NCI-H82 treated with DMSO at 0.1 percent for 48 hours (cell line): ENCODE results near the gene TPMT.
A peak's percentile ranks its signal among the peaks of the same experiment; 100 is the strongest.
"Not testable (repeated sequence)": the region's sequence is repeated elsewhere in the genome, so short reads cannot be mapped to it uniquely, and the experiment has no call there.

Experiments
- DNase-seq: peaks from one replicate; lab custom pipeline; 2025; ENCODE audit not compliant: unreplicated experiment; lab: John Stamatoyannopoulos, UW

The TPMT gene

DNA sequence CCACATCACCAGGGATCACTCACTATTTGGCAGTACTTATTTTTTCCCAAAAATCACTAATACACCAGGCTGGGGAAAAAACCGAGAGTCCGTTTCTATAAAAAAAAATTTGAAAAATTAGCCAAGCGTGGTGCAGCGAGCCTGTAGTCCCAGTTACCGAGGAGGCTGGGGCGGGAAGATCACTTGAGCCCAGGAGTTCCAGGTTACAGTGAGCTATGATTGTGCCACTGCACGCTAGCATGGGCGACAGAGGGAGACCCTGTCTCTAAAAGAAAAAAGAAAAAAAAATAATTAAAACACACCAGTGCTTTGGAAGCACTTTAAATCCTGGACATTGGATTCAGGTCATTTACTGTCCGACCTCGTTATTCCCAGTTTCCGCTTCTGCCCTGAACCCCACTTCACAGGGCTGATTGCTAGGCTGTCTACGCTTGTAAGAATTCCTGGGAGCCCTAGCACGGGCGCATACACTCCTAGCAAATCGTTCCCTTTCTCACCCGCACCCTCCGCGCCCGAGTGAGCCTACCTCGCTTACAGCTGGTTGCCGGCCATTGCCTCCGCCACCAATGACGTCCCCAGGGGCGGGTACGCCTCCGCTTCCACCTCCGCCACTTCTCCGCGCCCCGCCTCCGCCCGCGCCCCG is at the start of gene TPMT:
TSS of gene TPMT (minus strand) at position 571 of the 643 bp plus-strand sequence. CDS start 5,950 bp downstream, outside the sequence.
- peak; percentile 93 for DNase-seq

DNA sequence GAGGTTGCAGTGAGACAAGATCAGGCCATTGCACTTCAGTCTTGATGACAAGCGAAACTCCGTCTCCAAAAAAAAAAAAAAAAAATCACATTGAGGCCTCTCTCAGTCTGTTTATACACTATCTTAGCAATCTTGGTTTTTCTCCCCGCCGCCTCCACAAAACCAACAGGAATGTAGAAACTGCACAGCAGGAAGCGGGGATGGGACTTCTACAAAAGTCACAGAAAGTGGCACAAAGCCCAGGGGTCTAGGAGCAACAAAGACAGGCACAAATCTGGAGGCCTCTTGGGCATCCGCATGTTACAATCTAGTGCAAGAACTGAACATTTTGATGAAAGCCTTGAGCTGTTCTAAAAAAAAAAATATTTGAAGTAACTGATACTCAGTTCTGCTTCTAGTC is 48.9 kb upstream of the TPMT start:
- no peak for DNase-seq

DNA sequence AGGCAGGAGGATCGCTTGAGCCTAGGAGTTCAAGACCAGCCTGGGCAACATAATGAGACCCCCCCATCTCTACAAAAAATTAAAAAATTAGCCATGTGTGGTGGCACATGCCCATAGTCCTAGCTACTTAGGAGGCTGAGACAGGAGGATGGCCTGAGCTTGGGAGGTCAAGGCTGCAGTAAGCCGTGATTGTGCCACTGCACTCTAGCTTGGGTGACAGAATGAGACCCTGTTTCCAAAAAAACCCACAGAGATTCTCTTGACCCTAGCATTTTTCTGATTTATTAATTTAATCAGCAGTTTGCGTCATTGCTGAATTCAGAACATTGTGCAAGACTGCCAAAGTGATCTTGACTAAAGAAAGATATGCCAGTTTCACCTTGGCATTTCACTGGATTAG is 37.1 kb upstream of the TPMT start:
- DNase-seq = no peak

DNA sequence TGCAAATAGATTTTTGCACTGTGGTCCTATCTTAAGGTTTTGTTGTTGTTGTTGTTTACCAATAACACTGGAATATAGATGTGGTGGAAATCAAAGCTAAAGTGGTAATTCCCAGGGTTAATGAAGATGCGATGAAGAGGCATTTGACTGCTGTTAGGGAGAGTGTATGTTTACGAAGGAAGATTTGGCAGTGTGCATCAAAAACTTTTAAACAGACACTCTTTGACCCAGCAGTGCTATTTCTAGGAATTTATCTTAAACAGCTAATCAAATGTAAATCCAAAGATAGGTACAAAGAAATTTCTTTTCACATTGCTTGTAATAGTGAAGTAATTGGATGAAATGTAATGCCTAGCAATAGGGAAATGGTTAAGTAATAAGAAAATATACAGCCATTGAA is 34.3 kb upstream of the TPMT start:
- no peak for DNase-seq

DNA sequence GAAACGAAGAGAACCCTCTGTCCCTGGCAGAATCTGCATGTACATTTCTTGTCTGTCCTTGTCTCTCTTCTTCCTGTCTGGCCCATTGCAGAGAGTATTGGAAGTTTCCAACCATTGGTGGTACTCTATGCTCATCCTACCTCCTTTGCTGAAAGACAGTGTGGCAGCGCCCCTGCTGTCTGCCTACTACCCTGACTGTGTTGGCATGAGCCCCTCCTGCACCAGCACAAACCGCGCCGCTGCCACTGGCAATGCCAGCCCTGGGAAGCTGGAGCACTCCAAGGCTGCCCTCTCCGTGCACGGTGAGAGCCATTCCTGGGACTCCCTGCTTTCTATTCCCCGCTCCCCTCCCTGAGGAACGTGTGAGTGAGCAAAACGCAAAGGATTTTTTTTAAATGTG is 32.8 kb upstream of the TPMT start:
- DNase-seq = no peak

DNA sequence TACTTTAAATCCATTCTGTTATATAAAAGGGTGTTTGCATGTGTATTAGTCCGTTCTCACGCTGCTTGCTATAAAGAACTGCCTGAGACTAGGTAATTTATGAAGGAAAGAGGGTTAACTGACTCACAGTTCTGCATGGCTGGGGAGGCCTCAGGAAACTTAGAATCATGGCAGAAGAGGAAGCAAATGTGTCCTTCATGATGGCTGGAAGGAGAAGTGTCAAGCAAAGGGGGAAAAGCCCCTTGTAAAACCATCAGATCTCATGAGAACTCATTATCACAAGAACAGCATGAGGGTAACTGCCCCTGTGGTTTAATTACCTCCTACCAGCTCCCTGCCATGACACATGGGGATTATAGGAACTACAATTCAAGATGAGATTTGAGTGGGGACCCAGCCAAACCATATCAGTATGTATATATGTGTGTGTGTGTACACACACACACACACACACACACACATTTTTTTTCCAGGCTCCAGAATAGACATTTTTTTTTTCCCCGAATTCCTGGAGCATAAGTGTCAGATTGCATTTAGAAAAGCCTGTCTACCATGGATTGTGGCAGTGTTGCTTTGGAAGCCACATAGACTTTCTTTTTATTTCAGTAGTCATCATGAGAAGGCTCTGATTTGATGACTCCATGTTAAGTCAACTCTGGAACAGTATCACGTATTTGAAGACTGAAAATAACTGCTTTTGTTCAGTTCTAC is 31.8 kb upstream of the TPMT start:
- no peak for DNase-seq

DNA sequence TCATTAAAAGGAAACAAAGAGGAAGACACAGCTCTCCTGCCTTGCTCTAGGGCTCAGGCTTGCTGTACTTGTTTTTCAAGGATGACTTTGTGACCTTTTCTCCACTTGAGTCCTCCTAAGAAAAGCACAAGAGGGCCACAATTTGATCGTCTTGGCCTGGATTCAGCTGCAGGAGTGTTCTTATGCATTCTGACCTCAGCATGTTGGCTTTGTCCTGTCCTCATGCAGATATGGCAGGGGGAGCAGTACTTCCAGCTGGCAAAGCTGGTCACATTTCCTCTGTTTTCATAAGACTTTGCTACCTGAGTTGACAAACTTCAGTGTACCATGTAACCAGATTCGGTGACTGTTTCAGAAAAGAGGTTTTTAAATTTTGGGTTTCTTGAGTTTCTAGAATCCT is 31.2 kb upstream of the TPMT start:
- DNase-seq = no peak

DNA sequence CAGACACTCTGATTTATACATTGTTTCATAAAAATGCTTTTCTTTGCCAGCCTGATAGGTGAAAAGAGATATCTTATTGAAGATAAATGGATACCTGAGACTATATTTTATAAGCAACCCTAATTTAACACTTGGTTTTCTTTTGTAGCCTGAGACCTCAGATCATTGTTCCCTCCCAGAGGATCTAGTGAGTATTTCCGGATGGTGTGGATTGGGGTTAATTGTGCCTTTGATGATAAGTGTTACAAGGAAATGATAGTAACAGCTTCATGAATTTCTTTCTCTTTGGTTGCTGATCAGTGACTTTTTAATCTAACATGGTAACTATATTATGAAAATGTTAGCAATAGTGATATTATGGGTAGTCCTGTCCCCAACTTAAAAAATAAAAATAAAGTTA is 30.7 kb upstream of the TPMT start:
- DNase-seq = no peak

DNA sequence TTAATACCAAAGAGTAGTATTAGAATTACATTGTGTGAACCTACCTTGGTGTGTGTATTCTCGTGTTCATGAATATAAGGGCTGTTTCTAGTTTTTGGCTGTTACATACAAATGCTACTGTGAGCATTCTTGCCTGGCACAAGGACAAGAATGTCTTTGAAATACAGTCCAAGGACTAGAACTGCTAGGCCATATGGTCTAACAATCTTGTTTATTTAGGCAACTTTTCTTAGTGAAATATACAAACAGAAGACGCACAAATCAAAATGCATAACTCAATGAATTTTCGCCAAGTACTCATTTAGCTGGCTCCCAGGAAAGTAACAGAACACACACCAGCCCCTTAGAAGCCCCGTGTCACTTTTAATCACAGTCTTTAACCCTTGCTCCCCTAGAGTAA is 28.9 kb upstream of the TPMT start:
- DNase-seq = no peak

DNA sequence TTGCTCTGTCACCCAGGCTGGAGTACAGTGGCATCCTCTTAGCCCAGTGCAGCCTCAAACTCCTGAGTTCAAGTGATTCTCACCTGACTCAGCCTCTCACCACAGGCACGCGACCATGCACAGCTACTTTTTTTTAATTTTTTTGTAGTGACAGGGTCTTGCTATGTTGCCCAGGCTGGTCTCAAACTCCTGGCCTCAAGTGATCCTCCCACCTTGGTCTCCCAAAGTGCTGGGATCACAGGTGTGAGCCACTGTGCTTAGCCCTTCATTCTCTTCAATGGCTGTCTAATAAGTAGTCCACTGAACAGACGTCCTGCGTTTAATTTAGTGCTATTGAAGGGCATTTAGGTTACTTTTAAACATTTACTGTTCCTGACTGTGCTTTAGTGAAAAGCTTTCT is 27.7 kb upstream of the TPMT start:
- no peak for DNase-seq

DNA sequence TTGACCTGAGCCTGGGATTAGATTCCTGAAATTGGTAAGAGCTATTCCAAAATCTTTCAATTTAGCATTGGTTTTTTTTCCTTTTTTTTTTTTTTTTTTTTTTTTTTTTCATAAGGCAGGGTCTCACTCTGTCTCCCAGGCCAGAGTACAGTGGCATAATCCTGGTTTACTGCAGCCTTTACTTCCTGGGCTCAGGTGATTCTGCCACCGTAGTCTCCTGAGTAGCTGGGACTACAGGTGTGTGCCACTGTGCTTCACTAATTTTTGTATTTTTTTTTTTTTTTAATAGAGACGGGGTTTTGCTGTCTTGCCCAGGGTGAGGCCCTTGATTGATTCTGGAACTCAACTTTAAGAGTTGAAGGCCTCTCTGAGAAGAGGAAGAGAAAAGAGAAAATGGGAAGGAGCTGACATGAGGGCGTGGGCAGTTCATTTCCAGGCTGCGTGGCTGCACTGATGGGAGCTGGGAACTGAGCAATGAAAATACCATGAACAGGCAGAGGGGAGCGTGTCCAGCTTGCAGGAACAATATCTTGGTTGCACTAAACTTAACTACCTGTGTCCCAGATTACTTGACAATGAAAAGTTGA is 25.0 kb upstream of the TPMT start:
- no peak for DNase-seq

DNA sequence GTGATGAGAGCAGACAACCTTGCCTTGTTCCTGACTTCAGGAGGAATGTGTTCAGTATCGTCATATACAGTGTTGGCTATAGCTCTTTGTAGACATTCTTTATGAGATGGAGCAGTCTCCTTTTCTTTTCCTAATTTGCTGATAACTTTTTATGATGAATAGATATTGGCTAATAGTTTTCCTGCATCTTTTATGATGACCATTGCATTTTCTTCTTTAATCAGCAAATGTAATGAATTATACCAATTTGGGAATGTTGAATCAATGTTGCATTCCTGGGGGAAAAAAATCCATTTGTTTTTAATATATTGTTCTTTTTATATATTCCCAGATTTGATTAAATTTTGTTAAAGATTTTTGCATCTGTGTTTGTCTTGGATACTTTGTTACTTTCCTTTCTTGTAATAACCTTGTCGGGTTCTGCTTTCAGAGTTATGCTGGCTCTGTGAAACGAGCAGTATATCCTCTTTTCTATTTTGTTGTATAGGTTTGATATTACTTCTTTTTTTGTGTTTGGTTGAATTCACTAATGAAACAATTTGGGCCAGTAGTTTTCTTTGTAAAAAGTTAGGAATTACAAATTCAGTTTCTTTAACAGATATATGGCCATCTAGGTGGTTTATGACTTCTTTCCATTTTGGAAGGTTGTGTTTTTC is 24.2 kb upstream of the TPMT start:
- DNase-seq = no peak

DNA sequence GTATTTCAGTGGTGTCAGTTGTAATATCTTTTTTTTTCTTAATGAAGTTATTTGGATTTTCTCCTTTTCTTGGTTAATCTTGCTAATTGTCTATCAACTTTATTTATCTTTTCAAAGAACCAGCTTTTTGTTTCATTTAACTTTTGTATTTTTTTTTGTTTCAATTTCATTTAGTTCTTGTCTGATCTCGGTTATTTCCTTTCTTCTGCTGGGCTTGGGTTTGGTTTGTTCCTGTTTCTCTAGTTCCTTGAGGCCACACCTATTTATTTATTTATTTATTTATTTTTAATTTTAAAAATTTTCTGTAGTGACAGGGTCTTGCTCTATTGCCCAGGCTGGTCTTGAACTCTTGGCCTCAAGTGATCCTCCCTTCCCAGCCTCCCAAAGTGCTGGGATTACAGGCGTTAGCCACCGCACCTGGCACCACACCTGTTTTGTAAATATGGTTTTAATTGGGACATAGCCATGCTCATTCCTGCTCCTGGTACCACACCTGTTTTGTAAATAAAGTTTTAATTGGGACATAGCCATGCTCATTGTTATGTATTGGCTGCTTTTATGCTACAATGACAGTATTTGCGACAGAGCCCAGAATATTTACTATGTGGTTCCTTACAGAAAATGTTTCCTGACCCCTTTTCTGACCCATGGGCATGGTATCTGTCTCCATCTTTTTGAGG is 22.5 kb upstream of the TPMT start:
- DNase-seq = no peak

DNA sequence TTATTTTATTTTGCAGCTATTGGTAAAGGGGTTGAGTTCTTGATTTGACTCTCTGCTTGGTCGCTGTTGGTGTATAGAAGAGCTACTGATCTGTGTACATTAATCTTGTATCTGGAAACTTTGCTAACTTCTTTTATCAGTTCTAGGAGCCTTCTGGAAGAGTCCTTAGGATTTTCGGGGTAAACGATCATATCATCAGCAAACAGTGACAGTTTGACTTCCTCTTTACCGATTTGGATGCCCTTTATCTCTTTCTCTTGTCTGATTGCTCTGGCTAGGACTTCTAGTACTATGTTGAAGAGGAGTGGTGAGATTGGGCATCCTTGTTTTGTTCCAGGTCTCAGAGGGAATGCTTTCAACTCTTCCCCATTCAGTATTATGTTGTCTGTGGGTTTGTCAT is 21.3 kb upstream of the TPMT start:
- not testable (repeated sequence) for DNase-seq

DNA sequence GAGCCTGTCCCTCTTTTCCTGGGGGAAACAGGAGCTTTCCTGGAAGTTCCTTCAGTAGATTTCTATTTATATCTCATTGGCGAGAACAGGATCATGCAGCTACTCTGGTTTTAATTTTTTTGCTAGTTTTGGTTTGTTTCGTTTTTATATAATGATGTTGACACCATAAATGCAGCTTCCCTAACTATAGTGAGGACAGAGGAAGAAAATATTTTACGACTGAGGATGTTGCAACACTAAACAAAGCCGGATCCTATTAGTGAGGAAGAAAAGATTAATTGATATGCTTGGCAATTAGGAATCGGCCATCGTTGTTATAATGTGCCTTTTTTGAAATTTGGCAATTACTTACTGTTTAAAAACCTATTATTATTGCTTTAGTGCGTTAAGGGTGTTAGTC is 17.0 kb upstream of the TPMT start:
- no peak for DNase-seq

DNA sequence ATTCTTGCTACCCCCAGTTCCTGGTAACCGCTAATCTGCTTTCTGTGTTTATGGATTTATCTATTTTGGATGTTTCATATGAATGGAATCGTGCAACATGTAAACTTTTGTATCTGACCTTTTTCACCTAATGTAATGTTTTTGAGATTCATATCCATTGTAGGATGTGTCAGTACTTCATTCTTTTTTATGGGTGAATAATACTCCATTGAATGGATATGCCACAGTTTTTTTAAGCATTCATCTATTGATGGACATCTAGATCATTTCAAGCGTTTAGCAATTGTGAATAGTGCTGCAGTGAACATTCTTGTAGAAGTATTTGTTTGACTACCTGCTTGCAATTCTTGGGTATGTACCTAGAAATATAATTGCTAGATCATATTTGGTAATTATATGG is 13.4 kb upstream of the TPMT start:
- DNase-seq = no peak

DNA sequence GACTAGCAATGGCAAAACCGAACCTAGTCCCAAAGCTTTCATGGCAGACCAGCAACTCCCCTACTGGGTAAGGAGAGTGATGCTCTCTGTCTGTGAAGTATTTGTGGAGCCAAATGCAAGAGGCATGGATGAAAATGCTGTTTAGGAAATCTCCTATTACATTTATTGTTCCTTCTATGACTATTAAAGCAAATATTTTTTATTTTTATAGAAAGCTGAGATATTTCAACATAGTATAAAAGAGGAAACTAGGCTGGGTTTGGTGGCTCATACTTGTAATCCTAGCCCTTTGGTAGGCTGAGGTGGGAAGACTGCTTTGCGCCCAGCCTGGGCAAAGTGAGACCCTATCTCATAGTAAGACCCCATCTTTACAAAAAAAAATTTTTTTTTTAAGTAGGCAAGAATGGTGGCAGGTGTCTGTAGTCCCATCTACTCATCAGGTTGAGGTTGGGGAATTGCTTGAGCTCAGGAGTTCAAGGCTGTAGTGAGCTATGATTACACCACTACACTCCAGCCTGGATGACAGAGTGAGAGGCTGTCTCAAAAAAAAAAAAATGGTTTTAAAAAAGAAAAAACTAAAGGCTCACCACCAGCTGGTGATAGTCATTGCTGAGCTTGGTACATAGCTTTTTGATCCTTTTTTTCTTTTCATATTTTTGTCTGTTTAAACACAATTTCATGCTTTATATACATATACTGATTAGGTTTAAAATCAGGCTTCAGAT is 11.6 kb upstream of the TPMT start:
- DNase-seq = no peak

DNA sequence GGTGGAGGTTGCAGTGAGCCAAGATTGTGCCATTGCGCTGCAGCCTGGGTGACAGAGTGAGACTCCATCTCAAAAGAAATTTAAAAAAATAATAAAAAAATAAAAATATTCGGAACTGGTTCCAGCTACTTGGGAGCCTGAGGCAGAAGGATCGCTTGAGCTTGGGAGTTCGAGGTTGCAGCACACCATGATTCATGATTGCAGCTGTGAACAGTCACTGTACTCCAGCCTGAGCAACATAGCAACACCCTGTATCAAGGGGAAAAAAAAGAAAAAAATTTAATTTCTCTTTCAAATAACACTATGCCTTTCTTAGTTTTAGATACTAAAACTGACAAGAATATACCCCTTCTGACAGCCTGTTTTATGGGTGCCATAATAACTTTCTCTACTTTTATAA is 10.9 kb upstream of the TPMT start:
- no peak for DNase-seq

DNA sequence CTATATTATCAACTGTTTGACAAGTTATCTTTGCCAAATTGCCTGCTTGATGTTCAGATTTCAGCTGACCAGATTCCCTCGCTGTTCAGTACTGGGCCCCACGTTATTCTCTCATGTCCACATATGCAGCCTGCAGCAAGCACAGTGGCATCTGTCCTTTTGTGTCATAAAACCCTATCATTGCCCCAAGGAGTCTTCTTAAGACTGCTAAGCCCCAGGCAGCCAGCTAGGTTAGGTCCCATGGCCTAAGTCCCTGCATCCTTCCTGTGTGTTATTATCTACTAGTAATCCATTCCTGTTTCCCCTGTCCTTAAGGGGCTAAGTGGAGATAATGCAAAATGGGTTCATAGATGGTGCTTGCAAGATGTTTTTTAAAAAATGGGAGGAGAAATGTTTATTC is 7.5 kb upstream of the TPMT start:
- peak; percentile 56 for DNase-seq

DNA sequence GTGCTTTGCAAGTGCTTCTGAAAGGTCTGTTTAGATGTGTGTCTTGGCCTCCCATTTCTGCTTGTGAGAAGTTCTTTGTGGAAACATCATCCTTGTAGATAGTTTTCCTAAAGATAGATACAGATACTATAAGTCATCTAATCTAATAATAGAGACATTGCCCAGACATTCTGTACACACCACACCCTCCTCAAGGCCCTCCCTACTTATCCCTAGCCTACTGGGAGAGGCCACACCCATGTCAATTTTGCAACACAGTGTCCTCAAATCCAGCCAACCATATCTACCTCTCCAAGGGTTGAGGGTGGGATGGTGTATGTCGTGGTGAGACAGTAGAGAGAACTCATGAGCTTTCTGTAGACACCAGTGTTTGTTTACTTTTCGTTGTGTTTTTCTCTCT is 6.6 kb upstream of the TPMT start:
- no peak for DNase-seq

DNA sequence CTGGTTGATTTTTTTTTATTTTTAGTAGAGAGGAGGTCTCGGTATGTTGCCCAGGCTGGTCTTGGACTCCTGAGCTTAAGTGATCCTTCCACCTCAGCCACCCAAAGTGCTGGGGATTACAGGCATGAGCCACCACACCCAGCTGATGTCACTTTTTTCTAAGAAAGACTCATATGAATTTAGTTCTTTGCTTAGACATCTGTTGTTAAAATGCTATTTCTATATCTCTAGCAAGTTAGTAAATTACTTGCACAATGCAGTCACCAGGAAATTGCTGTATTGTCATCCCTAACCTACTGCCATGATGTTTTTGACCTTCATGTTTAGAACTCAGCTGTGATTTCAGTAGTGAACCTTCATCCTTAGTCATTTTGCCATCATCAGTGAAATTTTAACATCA is 6.0 kb upstream of the TPMT start:
- no peak for DNase-seq
